HG03469 (cell line): ENCODE measurements around the gene CGREF1.
"Not testable (repeated sequence)": the region's sequence is repeated elsewhere in the genome, so short reads cannot be mapped to it uniquely, and the experiment has no call there.

Experiments used
- ATAC-seq: cut with Tn5 transposase; IDR thresholded peaks from one replicate; pipeline ENCODE4 v1.9.1; 2021; ENCODE audit warnings: mild to moderate bottlenecking, moderate library complexity, moderate number of reproducible peaks; ENCODE audit not compliant: unreplicated experiment

Gene CGREF1

GRCh38 chr2:27138111-27138510 lies 19.2 kb upstream of the CGREF1 start:
- ATAC-seq = no peak

- ATAC-seq = no peak
These were observed 18.5 kb upstream of the CGREF1 start for GRCh38 chr2:27137322-27137935.

GRCh38 chr2:27136751-27137150 lies 17.8 kb upstream of the CGREF1 start:
- ATAC-seq = no peak

- no peak for ATAC-seq
These were observed 16.6 kb upstream of the CGREF1 start for GRCh38 chr2:27135478-27135955.

GRCh38 chr2:27134781-27135477 lies 16.0 kb upstream of the CGREF1 start:
- ATAC-seq = no peak

GRCh38 chr2:27133905-27134780 lies 15.2 kb upstream of the CGREF1 start, which contains the start of gene PREB:
TSS of gene PREB (minus strand) at chr2:27134636. CDS start at chr2:27134421, 215 bp downstream.
- ATAC-seq = peak; percentile 66

- ATAC-seq = no peak
These were observed 14.4 kb upstream of the CGREF1 start for GRCh38 chr2:27133195-27133875.

- ATAC-seq = no peak
These were observed 12.5 kb upstream of the CGREF1 start for GRCh38 chr2:27131429-27131828.

- no peak for ATAC-seq
These were observed 11.5 kb upstream of the CGREF1 start for GRCh38 chr2:27130396-27130795.

GRCh38 chr2:27128668-27129571 lies 10.0 kb upstream of the CGREF1 start:
- ATAC-seq = no peak

GRCh38 chr2:27127883-27128667 lies 9.1 kb upstream of the CGREF1 start:
- no peak for ATAC-seq

GRCh38 chr2:27126252-27126710 lies 7.4 kb upstream of the CGREF1 start:
- ATAC-seq = no peak

- no peak for ATAC-seq
These were observed 6.2 kb upstream of the CGREF1 start for GRCh38 chr2:27125104-27125503.

- no peak for ATAC-seq
These were observed 4.6 kb upstream of the CGREF1 start, which contains the start of gene ABHD1 for GRCh38 chr2:27123302-27124150. TSS of gene ABHD1 (plus strand) at chr2:27123815. CDS start at chr2:27123949, 134 bp downstream.

- no peak for ATAC-seq
These were observed 3.9 kb upstream of the CGREF1 start for GRCh38 chr2:27122791-27123190.

- no peak for ATAC-seq
These were observed 3.0 kb upstream of the CGREF1 start for GRCh38 chr2:27121906-27122305.

- ATAC-seq = not testable (repeated sequence)
These were observed 372 bp upstream of the CGREF1 start for GRCh38 chr2:27119330-27119670.

- ATAC-seq = no peak
These were observed 868 bp downstream of the CGREF1 start for GRCh38 chr2:27117995-27118524.
